SU-DHL-6 (cell line): ENCODE measurements around the gene TRDMT1.

Experiments
- H2AFZ ChIP-seq: fragments of 200-600 bp; sonication (generic); 2 replicates; pipeline ENCODE4 v1.6.1; 2014; ENCODE audit warnings: low read depth, mild to moderate bottlenecking, moderate library complexity, mixed read lengths, antibody characterized with exemption, low read length; ENCODE audit not compliant: severe bottlenecking
- H3F3A ChIP-seq: fragments of 200-600 bp; shearing (Covaris generic); 2 replicates; pipeline ENCODE4 v1.6.0; 2016; ENCODE audit warnings: antibody characterized with exemption, mild to moderate bottlenecking; ENCODE audit not compliant: insufficient read depth
- H3K27ac ChIP-seq: fragments of 200-600 bp; sonication (generic); 2 replicates; pipeline ENCODE4 v1.5.1; 2016; ENCODE audit warnings: low read depth, mild to moderate bottlenecking, low read length, moderate library complexity, mixed read lengths
- H3K27me3 ChIP-seq: fragments of 200-600 bp; sonication (generic), shearing (Covaris generic); 2 replicates; pipeline ENCODE4 v1.6.0; 2014; ENCODE audit warnings: mild to moderate bottlenecking, low read length
- H3K36me3 ChIP-seq: fragments of 200-600 bp; sonication (generic); 2 replicates; pipeline ENCODE4 v1.6.1; 2014; ENCODE audit warnings: mild to moderate bottlenecking, low read length, mixed read lengths
- H3K4me2 ChIP-seq: fragments of 300-600, 200-600 bp; shearing (Covaris generic), sonication (generic); 2 replicates; pipeline ENCODE4 v1.6.0; 2014; ENCODE audit warnings: low read length, low read depth, mild to moderate bottlenecking; ENCODE audit not compliant: poor library complexity, severe bottlenecking
- H3K4me3 ChIP-seq: fragments of 200-600 bp; sonication (generic); 2 replicates; pipeline ENCODE4 v1.5.1; 2014; ENCODE audit warnings: antibody characterized with exemption, low read length, mild to moderate bottlenecking, mixed read lengths; ENCODE audit not compliant: insufficient read depth, poor library complexity, severe bottlenecking
- H3K79me2 ChIP-seq: fragments of 200-600 bp; sonication (generic); 2 replicates; pipeline ENCODE4 v1.6.1; 2014; ENCODE audit warnings: mild to moderate bottlenecking, low read length, moderate library complexity; ENCODE audit not compliant: insufficient read depth
- H3K9ac ChIP-seq: fragments of 200-600 bp; sonication (generic); 2 replicates; pipeline ENCODE4 v1.7.0; 2014; ENCODE audit warnings: mild to moderate bottlenecking, low read length
- H3K9me2 ChIP-seq: fragments of 200-600 bp; sonication (generic); replicated peaks from 2 replicates; pipeline ENCODE4 v1.6.1; 2014; ENCODE audit warnings: low read length; ENCODE audit not compliant: insufficient read depth
- H3K9me3 ChIP-seq: fragments of 200-600 bp; sonication (generic); 2 replicates; pipeline ENCODE4 v1.6.1; 2014; ENCODE audit warnings: low read length, mixed read lengths; ENCODE audit not compliant: insufficient read depth
- H4K20me1 ChIP-seq: fragments of 200-600 bp; sonication (generic); 2 replicates; pipeline ENCODE4 v1.6.1; 2014; ENCODE audit warnings: low read depth, mild to moderate bottlenecking, antibody characterized with exemption, low read length, moderate library complexity, mixed read lengths
- EZH2phosphoT487 ChIP-seq: fragments of 200-600 bp; sonication (generic), shearing (Covaris generic); conservative IDR thresholded peaks from 2 replicates; pipeline ENCODE4 v1.6.1; 2018; ENCODE audit warnings: mild to moderate bottlenecking, antibody characterized with exemption, low read length, moderate library complexity, mixed read lengths
- TF ChIP-seq, protein P1 (sequence below): fragments of 200-600 bp; sonication (generic); IDR thresholded peaks from one replicate; pipeline ENCODE4 v1.5.1; 2017; ENCODE audit warnings: antibody characterized with exemption, mild to moderate bottlenecking, low read length, moderate library complexity; ENCODE audit not compliant: insufficient read depth, poor library complexity, severe bottlenecking

Gene TRDMT1

DNA sequence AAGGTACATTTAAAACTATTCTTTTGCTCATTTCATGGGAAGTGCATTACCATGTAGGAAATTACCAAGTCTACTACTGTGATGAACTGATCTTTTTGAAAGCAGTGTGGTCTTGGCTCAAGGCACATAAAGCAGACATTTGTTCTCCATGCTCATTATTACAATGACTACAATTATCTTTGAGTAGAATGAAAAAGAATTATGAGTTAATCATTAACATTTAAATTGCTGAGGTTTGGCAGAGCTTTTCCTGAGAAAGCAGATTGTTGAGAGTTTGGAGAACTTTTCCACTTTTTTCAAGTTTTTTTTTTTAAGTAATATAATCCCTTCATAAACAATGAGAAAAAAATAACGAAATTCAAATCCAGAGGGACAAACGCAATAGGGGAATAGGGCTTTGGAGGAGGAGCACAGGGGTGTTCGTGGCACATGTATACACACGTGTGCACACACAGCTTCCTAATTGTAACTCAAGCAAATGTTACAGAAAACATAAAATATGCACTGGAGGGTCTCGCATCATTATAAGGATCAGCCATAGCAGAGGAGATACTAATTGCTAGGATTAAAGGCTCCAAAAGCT, 62.9 kb downstream of the TRDMT1 start:
- no peaks in the 10 kb centered on the region for H3K9me3 ChIP-seq
- no peaks in the 10 kb centered on the region for H3K79me2 ChIP-seq
- H3K36me3 ChIP-seq: no peaks in the 10 kb centered on the region
- no peak overlapping the region for H3K4me3 ChIP-seq
- no peak overlapping the region for H3K4me2 ChIP-seq
- no peak overlapping the region for H3K27ac ChIP-seq
- no peaks in the 10 kb centered on the region for H3K9me2 ChIP-seq
- no peaks in the 10 kb centered on the region for H3F3A ChIP-seq
- no peaks in the 10 kb centered on the region for H4K20me1 ChIP-seq
- no peak overlapping the region for H2AFZ ChIP-seq
- TF ChIP-seq, protein P1, sequence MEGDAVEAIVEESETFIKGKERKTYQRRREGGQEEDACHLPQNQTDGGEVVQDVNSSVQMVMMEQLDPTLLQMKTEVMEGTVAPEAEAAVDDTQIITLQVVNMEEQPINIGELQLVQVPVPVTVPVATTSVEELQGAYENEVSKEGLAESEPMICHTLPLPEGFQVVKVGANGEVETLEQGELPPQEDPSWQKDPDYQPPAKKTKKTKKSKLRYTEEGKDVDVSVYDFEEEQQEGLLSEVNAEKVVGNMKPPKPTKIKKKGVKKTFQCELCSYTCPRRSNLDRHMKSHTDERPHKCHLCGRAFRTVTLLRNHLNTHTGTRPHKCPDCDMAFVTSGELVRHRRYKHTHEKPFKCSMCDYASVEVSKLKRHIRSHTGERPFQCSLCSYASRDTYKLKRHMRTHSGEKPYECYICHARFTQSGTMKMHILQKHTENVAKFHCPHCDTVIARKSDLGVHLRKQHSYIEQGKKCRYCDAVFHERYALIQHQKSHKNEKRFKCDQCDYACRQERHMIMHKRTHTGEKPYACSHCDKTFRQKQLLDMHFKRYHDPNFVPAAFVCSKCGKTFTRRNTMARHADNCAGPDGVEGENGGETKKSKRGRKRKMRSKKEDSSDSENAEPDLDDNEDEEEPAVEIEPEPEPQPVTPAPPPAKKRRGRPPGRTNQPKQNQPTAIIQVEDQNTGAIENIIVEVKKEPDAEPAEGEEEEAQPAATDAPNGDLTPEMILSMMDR: no peak
- TF ChIP-seq EZH2phosphoT487: no peak
- H3K27me3 ChIP-seq: no peaks in the 10 kb centered on the region
- no peak overlapping the region for H3K9ac ChIP-seq

- Histone ChIP-seq H3K27ac (no peak overlapping the region), H3K36me3 (no peaks in the 10 kb centered on the region), H2AFZ (no peak overlapping the region), H3K9me3 (no peaks in the 10 kb centered on the region), H3K27me3 (no peaks in the 10 kb centered on the region), H3K9ac (no peak overlapping the region), H3K9me2 (no peaks in the 10 kb centered on the region), H3K4me2 (no peak overlapping the region), H4K20me1 (no peaks in the 10 kb centered on the region), H3K4me3 (no peak overlapping the region), H3F3A (no peaks in the 10 kb centered on the region), H3K79me2 (no peaks in the 10 kb centered on the region)
- TF ChIP-seq EZH2phosphoT487: no peak
- TF ChIP-seq, protein P1: no peak
These were observed 66.7 kb downstream of the TRDMT1 start for GRCh38 chr10:17134737-17135260.

DNA sequence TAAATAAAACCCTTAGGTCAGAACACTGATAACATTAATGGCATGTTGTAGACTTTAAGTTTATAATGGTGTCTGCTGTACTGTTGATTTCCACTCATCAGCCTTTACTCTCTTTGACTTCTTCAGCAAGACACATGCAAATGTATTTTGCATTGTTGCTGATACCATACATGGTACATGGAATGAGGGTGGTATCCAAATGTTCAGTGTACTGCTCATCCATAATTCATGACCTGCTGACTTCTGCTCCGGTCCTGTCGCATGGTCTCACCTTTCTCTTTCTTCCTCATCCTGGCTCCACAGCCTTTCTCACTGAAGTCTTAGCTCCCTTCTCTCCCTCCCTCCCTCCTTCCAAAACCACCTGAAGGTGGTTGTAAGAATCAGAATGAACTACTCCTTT, 67.2 kb downstream of the TRDMT1 start:
- Histone ChIP-seq H3K36me3 (no peaks in the 10 kb centered on the region), H3K9me3 (no peaks in the 10 kb centered on the region), H3K9me2 (no peaks in the 10 kb centered on the region), H3K79me2 (no peaks in the 10 kb centered on the region), H4K20me1 (no peaks in the 10 kb centered on the region), H3K4me3 (no peak overlapping the region), H3K27ac (no peak overlapping the region), H3K9ac (no peak overlapping the region), H3F3A (no peaks in the 10 kb centered on the region), H3K27me3 (no peaks in the 10 kb centered on the region), H3K4me2 (no peak overlapping the region), H2AFZ (no peak overlapping the region)
- TF ChIP-seq EZH2phosphoT487: no peak
- TF ChIP-seq, protein P1: no peak
